ENCODE data around the gene MRPL33.

Gene MRPL33

DNA sequence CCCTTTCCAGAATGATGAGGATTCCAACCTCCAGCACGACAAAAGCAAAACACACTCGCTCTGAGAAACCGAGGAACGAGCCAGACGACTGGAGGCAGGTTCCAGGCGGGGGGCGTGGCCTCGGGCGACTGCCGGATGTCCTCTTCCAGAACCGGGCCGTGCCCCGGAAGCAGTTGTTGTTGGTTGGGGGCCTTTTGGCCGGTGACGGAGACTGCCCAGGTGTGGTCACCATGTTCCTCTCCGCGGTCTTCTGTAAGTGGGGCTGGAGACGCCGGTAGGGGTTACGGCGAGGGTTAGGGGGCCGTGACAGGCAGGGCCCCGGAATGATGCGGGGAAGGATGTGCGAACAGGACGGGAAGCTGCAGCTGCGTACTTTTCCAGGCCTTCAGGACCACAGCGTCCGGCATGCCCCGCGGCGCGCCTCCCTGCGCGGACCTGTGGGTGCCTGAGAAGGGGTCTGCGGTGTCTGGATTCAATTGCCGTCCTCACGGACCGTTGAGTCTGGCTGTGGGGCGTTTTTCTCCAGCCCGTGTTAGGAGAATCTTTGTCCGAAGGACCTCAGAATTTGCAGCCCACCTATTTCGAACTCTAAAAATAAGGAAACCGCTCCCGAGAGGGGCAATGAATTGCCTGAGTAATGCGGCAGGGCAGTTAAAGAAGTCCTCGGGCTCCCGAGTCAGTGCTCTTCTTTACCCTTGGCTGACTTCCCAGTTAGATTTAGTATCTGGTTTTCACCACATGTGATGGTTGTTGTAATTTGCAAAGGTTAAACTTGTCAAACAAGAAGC, at the start of gene MRPL33:
Gene MRPL33 (plus strand): TSS at position 172 of the 788 bp plus-strand sequence. CDS start 59 bp downstream, at position 231.
- DNase-seq, result peak; percentile 88 to 96

DNA sequence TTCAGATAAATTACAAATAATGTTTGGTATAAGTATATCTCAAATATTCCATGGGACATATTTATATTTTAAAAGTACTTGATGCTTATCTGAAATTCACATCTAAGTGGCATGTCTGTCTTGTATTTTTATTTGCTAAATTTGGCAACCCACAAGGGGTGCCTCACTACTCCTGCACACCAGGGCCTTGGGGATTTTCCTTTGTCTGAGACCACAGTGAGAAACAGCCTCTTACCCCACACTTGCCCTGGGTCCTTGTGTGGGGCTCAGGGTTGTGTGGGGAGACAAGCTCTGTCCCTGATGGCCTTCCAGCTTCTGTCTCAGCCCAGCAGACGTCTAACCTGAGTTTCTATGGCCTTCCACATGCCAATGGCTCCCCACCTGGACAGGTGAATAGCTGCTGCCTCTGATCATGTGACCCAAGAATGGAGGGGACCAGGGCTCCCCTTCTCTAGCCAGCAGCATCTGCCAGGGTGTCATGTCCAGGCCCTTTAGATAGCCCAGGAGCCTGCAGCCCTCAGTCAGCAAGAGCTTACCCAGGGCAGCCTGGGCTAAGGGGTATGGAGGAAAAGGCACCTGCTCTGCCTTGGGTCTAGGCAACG, 49.5 kb upstream of the MRPL33 start:
- no peak for DNase-seq

DNA sequence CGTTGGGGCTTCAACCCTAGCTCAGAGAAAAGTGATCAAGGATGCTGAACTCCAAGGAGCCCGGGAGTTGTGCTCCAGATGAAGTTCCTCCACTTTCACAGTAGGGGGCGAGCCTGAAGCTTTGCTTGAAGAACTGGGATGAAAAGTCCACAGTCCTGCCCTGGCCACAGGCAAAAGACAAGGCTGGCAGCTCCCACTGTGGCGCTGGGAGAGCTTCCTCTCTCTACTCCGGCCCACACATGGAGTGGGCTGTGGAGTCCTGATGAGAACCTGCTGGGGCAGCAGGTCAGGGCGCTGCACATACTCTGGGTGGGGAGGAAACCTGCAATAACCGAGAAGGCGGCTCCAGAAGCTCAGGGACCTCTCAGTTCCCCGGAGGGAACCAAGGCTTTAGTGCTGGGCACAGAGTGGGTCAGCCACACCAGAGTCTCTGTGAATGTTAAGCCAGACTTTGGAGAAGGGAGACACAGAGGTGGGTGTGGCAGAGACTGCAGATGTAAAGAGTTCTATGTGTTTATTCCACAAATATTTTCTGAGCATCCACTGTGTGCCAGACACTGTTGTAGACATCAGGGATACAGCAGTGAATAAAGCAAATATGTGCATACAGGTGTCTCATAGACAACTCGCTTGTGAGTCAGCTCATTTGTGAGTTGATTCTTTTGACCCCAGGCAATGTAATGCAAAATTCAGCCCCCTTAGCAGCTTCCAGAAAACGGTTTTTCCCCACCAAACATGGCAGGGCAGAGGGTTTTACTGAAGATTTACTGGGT, 48.0 kb upstream of the MRPL33 start:
- peak; percentile 4 to 68 for DNase-seq

DNA sequence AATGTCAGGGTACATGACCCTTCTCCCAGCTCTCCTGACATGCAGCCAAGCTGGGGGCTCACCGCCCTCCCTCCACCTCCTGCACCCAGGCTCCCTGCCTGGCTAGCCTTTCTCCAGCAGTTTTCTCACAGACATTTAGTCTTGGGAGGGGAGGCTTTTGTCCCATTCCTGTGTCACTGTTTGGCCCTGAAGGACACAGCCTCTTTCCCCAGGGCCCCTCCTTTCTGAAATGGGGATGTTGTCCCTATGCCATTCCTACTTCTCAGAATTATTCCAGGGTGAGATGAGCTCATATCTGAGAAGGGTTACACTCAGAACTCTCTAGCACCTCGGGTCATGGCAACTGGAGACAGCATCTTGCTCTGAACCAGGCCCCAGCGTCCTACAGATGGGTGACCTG, 47.3 kb upstream of the MRPL33 start:
- no peak for DNase-seq

DNA sequence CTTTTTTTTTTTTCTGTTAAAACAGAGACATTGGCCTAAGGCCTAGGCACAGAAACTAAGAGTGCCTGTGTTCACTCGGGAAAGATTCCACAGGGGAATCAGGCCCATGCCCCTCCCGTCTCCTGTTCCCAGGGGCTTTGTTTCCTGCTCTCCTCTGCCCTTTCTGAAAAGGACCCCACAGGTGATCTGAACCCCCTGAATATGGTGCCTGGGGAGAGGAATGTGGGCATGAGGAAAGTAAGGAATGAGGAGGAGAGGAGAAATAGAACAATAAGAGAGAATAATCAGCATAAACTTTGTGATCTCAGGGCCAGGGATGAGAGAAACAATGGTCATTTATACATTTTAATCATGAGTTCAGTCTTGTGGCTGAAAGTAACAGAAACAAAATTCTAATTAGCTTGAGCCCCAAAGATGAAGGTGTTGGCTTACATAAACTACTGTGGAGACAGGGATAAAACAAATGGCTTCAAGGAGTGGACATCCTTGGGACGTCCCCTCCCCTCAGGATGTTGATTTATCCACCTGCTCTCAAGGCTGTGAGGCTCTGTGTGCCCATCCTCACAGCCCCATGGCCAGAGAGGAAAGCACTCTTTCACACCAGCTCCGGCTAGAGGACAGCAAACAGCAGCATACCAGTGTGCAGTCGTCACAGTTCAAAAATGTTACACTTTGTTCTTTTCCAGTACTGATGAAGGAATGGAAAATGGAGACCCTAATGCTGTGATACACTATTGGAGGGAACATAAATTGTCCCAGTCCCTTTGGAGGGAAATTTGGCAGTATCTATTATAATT, 46.4 kb upstream of the MRPL33 start:
- no peak for DNase-seq

DNA sequence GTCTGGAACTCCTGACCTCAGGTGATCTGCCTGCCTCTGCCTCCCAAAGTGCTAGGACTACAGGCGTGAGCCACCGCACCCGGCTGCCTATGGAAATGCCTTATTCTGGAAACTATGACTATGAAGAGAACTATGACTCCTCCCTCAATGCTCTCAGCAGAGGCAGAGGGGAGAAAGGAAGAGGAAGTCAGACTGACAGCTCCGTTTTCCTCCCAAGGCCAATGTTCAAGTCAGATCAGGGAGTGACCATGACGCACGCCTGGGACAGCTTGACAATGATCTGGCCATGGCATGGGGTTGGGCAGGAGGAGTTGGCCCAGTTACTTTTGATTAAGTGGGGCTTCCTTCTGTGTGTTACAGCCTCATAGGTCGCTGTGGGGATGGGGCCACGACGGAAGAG, 44.3 kb upstream of the MRPL33 start:
- no peak for DNase-seq

DNA sequence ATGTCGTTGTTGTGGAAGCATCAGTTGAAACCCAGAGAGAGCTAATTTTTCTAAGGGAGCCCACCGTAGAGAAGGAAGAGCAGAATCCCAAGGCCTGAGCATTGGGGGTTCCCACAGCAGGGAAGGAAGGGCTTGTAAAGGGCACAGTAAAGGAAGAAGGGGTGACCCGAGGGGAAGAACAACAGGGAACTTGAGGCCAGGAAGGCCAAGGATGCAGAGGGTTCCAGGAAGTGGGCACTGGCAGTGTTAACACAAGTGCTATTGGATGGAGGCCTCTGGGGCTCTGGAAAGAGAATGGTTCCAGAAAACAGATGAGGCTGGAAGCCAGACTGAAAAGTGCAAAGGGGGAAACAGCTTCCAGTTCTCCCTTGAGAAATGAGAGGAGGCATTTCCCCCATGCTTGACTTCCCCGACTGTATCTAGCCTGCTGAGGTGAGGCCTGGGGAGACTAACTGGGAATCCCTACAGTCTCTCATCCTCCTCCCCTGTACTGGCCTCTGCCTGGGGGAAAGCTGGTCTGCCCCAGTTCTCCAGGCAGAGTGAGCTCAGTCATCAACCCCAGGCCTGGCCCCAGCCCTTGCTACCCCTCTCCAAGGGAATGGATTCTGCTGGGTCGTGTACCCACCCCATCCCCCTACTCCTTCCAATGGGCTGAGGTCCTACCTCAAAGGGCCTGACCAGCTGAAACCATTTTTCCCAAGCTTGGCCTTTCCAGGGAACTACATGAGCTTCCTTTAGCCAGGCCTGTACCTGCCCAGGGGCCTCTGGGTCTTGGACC, 43.2 kb upstream of the MRPL33 start:
- no peak for DNase-seq

DNA sequence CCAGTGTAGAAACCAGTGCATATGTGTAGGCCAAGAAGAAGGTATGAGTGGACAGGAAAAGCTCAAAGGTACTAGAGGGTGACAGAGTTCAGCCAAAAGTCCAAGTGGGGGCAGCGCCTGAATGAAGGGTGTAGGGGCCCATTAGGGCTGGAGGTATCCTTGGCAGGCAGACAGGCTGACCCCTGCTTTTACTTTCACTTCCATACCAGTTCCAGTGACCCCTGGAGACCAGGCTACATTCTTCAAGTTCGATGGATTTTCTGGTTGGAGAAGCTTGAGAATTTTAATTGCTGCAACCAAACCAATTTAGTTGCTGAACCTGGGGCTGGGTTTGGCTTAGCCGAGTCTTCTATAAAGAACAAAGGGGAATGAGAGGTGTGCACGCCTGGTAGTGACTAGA, 42.3 kb upstream of the MRPL33 start:
- no peak for DNase-seq

DNA sequence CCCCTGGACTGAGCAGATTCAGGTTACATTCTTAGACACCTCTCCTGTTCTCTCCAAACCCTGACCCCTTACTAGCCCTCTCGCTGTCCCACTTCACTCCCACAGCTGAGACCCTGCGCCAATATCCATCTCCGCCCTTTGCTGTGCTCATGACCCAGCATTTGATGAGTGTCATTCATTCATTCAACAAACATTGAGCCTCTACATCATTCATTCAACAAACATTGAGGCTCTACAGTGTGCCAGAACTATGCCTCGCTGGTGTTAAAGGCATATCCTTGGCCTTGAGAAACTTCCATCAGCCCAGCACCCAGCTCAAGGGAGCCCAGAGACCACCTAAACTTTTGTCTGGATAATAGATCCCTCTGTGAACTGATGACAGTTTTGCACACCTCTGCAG, 41.9 kb upstream of the MRPL33 start:
- no peak for DNase-seq

DNA sequence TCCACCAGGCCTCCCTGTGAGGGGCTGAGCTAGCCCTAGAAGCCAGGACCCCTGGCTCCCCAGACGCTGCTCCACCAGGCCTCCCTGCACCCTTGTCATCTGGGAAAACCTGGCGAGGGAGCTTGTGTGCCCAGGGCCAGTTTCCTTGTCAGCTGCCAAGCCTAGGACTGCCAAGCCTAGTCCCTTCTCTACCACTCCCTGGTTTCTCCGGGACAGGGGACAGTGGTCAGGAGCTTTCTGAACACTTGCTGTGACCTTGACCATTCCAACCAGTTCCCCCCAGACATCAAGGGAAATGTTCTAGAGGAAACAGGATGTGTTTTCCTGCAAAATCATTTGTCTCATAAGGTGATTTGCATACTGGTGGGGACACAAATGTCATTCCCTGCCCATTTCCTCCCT, 41.3 kb upstream of the MRPL33 start:
- DNase-seq, result no peak

DNA sequence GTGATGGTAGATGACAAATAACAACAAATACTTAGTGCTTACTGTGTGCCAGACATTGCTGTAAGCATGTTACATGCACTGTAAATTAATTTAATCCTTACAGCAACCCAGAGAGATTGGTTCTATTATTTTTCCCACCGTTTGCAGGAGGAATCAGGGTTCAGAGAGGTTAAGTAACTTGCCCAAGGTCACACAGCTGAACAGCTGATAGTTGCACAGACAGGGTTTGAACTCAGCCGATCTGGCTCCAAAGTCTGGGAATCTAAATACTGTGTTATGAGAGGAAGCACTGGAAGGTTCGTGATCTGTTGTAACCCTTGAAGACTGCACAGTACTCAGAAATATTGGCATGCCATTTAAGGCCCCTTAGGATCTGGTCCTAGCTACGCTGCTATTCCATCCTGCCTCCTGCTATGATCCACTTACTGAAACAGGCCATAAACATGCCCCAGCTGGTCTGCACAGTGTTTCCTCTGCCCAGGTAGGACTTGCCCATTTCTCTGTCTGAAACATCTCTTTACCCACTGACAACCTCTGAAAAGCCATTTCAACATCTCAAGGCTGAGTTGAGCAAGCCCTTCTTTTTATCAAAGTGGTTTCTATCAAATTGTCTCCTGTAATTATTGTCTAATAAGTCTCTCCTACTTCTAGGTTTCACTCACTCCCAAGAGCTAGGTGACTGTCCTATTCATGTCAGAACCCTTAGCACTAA, 40.4 kb upstream of the MRPL33 start:
- DNase-seq, result no peak

DNA sequence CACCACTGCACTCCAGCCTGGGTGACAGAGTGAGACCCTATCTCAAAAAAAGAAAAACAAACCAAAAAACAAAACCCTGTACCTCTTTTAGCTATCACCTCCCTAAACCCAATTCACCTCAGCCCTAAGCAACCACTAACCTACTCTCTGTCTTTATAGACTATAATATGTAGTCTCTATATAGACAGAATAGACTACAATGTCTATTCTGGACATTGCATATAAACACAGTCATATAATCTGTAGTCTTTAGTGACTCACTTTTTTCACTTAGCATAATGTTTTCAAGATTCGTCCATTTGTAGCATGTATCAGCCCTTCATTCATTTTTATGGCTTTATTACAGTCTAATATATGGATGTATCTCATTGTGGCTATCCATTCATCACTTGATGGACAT, 37.2 kb upstream of the MRPL33 start:
- no peak for DNase-seq

DNA sequence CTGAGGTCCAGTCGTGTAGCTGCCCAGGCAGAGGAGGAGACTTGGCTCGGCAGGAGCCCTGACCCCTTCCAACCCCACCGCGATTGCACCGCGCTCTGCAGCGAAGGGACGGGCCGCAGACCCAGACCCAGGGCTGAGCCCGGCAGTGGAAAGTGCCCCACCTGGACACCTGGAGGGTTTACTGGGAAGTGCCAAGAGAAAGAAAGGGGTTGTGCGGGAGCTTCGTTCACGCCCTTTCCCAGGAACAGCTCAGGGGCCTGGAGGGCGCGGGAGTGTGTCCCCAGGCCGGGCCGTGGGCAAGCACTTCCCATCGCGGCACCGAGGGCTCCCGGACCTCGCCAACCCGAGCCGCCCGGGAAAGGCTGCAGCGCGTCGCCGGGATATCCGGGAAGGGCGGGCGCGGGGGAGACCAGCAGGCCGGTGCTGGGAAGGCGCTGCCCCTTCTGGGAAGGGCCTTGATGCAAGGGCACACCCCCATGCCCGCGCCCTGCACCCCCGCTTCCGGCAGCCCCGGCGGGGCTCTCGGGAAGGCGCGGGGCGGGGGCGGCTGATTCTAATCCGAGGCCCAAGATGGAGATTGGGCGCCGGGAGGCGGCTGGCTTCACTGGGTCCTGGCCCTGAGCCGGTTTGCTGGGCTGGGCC, 36.1 kb upstream of the MRPL33 start:
- DNase-seq, result peak; percentile 12 to 32

DNA sequence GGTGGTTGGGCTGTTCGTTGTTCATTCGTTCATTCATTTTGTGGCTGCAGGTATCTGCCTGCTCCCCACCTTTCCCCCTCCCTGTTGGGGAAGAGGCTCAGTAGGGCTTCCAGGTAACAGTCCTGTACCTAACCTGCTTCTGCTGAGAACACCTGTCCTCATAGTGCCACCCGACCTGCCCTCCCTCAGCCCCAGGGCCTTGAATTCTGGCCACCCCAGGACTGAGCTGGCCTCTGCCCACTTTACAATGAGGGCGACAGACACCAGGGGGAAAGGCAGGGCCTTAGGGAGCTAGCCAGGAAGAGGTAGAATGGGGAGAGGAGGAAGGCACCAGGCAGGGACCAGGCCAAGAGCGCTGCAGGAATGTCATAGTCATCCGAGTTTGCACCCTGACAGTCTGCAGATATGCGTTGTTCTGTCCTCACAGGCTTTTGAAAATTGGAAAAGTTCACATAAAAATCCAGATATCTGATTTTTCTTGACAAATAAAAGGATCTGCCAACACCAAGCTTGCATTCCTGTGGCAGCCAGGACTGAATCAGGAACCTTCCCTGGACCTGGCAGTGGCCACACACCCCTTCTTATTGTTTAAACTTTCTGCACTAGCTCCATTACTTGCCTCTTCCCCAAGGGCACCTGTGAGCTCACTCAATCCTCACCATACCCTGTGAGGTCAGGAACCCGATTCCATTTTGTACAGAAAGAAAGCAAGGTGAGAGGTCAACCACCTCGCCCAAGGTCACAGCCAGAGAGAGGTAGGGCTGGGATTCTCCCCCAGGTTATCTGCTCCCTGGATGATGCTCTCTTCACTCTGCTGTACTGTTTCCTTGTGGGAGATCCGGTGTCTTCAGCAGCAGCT, 35.3 kb upstream of the MRPL33 start:
- no peak for DNase-seq

DNA sequence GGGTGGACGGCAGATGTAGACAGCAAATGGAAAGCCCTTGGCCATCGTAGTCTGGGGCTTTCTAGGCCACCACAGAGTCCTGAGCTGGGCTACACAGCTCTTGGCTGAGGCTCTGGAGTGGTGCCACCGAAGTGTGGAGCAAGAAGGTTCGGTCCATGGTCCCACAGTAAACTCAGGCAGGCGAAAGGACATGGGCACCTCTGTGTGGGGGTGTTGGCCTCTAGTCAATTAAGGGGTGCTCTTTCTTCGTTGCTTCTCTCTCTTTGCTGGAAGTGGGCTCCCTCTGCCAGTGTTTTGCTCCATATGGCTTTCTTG, 34.7 kb upstream of the MRPL33 start:
- no peak for DNase-seq

DNA sequence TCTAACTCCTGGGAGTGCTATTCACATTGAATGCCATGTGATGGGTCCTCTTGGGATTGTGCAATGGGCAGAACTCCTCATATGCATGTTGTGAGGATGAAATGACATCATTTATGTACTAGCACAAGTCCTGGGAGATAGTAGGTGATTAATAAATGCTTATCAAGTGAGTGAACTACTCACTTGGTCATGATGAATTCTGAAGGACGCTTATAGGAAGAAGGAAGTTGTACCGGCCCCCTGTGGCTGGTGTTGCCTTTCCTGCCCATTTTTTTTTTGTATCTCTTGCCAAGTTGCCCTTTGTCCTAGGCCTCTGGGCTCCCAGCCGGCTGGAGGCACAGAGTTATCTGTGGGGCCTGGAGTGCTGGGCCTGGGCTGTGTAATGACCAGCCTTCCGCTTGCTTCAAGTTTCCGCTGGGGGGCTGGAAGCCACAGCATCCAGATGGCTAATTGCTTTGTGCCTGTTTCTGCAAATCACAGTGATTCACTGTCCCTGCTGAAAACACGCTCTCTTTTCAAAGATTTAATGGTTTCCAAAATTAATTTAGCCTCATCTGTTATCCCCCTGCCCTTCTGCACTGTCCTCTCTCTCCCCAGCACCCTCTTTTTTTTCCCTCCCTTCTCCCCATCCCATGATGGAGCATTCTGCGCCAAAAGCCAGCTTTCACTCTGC, 33.7 kb upstream of the MRPL33 start:
- no peak for DNase-seq

DNA sequence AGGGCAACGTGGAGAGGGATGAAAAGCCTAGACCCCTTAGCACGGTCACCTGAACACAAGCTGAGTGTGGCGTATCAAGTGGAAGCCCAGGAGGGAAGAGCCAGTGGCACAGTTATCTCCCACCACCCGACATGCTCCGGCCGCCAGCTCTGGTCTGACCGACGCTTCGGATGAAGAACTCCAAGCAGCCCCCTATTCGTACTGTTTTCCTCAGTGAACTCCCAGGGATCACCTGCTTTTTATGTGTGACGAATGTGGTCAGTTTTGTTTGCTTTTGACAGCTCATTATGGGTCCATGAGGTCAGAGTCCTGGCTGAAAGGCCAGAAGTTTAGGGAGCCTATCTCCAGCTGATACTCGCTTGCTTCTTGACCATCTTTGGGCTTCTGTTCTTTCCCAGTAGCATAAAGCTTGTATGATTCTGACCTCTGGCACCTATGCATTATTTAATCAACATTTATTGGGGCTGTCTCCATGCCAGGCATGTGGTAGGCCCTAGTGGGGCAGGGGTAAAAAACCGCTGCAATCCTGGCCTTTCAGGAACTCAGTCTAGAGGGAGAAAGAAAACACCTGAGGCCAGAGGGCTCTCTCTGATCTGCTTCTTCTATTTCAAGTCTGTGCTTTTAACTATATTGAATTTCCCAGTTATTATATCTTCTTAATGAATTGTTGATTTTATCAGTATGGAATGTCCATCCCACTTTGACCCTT, 33.0 kb upstream of the MRPL33 start:
- no peak for DNase-seq

DNA sequence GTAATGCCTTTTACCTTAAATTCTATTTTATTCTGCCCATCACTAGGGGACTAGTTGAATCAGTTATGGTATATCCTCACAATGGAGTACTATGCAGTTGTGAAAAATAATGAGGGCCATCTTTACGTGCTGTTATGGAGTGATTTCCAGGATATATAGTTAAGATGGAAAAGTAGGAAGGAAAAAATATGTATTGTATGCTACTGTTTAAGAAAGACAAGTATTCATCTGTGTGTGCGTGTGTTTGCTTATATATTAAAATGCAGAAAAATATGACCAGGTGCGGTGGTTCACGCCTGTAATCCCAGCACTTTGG, 32.5 kb upstream of the MRPL33 start:
- DNase-seq, result no peak

DNA sequence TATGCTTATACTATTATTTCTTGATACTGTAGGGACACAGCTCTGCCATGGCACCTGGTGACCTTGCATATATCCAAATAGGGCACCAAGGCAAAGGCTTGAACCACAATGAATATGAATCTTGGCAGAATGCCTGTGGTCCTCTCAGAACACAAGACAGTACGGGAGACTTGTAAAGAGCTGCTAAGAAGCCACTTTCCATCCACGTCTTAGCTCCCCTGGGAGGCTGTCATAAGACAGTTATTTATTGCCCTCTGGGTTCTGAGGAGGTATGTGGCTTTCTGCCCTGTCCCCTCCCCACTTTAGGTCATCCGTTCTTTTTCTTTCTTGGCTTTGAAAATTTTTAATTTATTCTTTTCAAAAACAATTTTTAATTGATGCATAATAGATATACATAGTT, 29.8 kb upstream of the MRPL33 start:
- peak; percentile 4 to 36 for DNase-seq

Data from NCI-H524 (cell line).